WI38 (cell line): ENCODE data around the gene SLC35B3.
"Not testable (repeated sequence)": the region's sequence is repeated elsewhere in the genome, so short reads cannot be mapped to it uniquely, and the experiment has no call there.

Experiments
- H3K4me3 ChIP-seq: 2 replicates; pipeline ENCODE4 v1.5.1; 2011; ENCODE audit warnings: low read depth, mild to moderate bottlenecking, control low read depth, low read length
- TF ChIP-seq, protein P1 (sequence below): IDR thresholded peaks from 2 replicates; pipeline ENCODE4 v1.5.1; 2012; ENCODE audit warnings: low read depth, mild to moderate bottlenecking, control low read depth, low read length

The SLC35B3 gene

DNA sequence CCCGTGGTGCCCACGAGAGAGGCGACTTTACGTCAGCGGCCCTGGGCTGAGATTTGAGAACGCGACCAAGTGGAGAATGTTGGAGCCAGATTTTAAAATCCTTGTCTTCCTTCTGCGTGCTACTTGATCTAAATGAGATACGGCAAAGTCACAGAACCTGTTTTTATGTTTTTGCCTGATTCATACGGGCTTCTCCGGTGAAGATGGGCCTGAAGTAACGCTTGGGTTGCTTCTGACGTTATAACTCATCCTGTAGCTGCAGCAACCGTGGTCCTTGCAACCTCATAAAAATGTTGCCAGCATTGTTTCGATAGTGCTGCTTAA, 462 bp upstream of the SLC35B3 start:
- TF ChIP-seq, protein P1, sequence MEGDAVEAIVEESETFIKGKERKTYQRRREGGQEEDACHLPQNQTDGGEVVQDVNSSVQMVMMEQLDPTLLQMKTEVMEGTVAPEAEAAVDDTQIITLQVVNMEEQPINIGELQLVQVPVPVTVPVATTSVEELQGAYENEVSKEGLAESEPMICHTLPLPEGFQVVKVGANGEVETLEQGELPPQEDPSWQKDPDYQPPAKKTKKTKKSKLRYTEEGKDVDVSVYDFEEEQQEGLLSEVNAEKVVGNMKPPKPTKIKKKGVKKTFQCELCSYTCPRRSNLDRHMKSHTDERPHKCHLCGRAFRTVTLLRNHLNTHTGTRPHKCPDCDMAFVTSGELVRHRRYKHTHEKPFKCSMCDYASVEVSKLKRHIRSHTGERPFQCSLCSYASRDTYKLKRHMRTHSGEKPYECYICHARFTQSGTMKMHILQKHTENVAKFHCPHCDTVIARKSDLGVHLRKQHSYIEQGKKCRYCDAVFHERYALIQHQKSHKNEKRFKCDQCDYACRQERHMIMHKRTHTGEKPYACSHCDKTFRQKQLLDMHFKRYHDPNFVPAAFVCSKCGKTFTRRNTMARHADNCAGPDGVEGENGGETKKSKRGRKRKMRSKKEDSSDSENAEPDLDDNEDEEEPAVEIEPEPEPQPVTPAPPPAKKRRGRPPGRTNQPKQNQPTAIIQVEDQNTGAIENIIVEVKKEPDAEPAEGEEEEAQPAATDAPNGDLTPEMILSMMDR: no peak
- peak overlapping the region; percentile 100 for H3K4me3 ChIP-seq

DNA sequence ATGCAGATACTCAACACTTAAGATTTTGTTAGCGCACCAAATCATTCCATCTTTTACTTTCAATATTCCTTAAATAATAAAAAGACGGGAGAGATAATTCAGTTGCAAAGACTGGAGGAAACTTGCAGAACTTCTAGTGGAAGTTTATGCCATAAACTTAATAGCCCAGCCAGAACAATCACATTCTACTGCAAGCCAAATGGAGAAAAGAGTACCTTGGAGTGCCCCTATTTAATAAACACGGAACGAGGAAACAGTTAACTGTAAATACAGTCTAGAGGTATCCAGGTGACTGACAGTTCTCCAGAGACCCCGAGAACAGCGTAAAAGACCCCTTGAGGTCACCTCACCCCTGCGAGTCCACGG, 635 bp downstream of the SLC35B3 start:
- H3K4me3 ChIP-seq: peak overlapping the region; percentile 100
- TF ChIP-seq, protein P1: no peak

DNA sequence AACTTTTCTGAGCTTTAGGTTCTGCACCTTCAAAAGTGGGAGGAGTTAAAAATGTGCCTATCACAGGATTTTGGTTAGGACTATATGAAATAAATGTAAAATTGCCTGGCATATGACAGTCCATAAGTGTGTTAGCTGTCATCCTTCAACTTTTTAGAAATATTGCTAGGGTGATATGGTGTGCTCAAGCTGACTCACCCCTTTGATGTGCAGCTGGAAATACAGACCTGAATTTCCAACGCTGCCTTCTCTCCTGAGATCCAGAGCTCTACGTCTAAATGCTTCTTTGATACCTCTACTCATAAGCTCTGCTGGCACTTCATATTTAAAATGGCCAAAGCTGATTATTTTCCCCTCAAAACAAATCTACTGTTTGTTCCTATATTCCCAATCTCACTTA, 2.7 kb downstream of the SLC35B3 start:
- TF ChIP-seq, protein P1: no peak
- H3K4me3 ChIP-seq: no peak overlapping the region

GRCh38 chr6:8429821-8430220, 5.5 kb downstream of the SLC35B3 start:
- TF ChIP-seq, protein P1: no peak
- H3K4me3 ChIP-seq: no peak overlapping the region

GRCh38 chr6:8426544-8426943, 8.8 kb downstream of the SLC35B3 start:
- not testable (repeated sequence) for H3K4me3 ChIP-seq

GRCh38 chr6:8420031-8420588, 15.2 kb downstream of the SLC35B3 start:
- TF ChIP-seq, protein P1: no peak
- no peak overlapping the region for H3K4me3 ChIP-seq

DNA sequence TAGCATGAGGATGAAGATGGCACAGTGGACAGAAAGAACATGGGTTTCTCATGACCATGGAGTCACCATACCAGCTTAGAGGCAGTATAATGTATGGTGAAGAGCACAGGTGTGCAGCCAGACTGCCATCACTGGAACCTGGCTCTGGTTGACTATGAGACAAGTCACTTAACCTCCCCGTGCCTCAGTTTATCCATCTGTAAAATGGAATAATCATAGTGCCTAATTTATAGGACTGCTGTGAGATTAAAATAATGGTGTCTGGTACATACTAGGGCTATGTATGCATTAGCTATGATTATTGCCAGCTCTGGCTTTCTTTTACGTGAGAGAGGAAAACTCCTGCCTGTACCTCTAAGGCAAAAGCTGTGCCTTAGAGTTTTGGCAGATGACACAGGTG, 19.4 kb downstream of the SLC35B3 start:
- H3K4me3 ChIP-seq: no peak overlapping the region
- TF ChIP-seq, protein P1: no peak

DNA sequence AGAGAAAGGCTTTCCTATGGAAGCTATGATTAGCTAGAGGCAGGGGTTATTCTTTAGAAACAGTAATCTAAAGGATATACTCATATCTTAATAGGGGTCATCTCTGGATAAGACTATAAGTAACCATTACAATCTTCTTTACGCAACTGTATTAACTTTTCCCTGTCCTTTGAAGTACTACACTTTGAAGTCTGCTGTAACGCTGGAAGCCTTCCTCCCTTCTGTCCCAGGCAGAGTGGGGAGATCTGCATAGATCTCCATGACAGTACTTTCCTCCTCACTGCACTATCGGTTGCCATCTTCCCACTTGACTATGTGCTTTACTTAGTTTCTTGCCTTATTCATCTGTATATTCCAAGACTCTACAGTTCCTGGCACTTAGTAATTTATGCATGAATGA, 20.1 kb downstream of the SLC35B3 start:
- no peak overlapping the region for H3K4me3 ChIP-seq
- TF ChIP-seq, protein P1: no peak
